Fibroblast of lung (primary cell): ENCODE data around the gene TMEM169. TPM values are rescaled to one million over a fixed set of nuclear protein-coding genes. Genes with fewer than 3 reads are reported as not detected.

Experiments
- DNase-seq, 2 donors: peaks; one replicate each; pipeline versions ENCODE4 v3.0.0 to v3.0.0-alpha.2; 2010; ENCODE audit warnings: low read depth in 2 of 2
- H2AFZ ChIP-seq: 2 replicates; pipeline ENCODE4 v1.5.1; 2012; ENCODE audit warnings: low read length, control low read depth, inconsistent platforms
- H3K27ac ChIP-seq: 2 replicates; pipeline ENCODE4 v1.5.1; 2011; ENCODE audit warnings: low read length, control low read depth; ENCODE audit not compliant: insufficient read depth
- H3K27me3 ChIP-seq: 2 replicates; pipeline ENCODE4 v1.5.1; 2011; ENCODE audit warnings: mild to moderate bottlenecking, low read length; ENCODE audit not compliant: control insufficient read depth, insufficient read depth
- H3K36me3 ChIP-seq: 2 replicates; pipeline ENCODE4 v1.5.1; 2011; ENCODE audit warnings: low read length; ENCODE audit not compliant: control insufficient read depth, insufficient read depth
- H3K4me1 ChIP-seq: 2 replicates; pipeline ENCODE4 v1.5.1; 2011; ENCODE audit warnings: low read length; ENCODE audit not compliant: control insufficient read depth, insufficient read depth; ENCODE audit errors: extremely low read depth
- H3K4me2 ChIP-seq: 2 replicates; pipeline ENCODE4 v1.5.1; 2011; ENCODE audit warnings: low read length, control low read depth; ENCODE audit not compliant: insufficient read depth; ENCODE audit errors: extremely low read depth
- H3K4me3 ChIP-seq, 4 experiments: fragments of 200-600 bp in 1 of 4; sonication (generic) in 1 of 4; replicated peaks in 1 of 4; 2 replicates each; pipeline ENCODE4 v1.5.1; 2011 to 2016; ENCODE audit warnings: low read length in 4 of 4, low read depth in 3 of 4, mild to moderate bottlenecking in 3 of 4, control low read depth in 2 of 4, inconsistent platforms in 1 of 4, mixed read lengths in 1 of 4; ENCODE audit not compliant: insufficient read depth in 1 of 4; ENCODE audit errors: control extremely low read depth in 1 of 4
- H3K79me2 ChIP-seq: 2 replicates; pipeline ENCODE4 v1.5.1; 2012; ENCODE audit warnings: mild to moderate bottlenecking, low read length, inconsistent platforms; ENCODE audit not compliant: control insufficient read depth, insufficient read depth
- H3K9ac ChIP-seq: 2 replicates; pipeline ENCODE4 v1.5.1; 2011; ENCODE audit warnings: mild to moderate bottlenecking, low read length, control low read depth; ENCODE audit not compliant: insufficient read depth
- H3K9me3 ChIP-seq: 2 replicates; pipeline ENCODE4 v1.5.1; 2012; ENCODE audit warnings: low read depth, low read length; ENCODE audit not compliant: control insufficient read depth, insufficient read depth
- H4K20me1 ChIP-seq: 2 replicates; pipeline ENCODE4 v1.5.1; 2011; ENCODE audit warnings: low read length; ENCODE audit not compliant: control insufficient read depth, insufficient read depth; ENCODE audit errors: extremely low read depth
- EZH2 ChIP-seq: IDR thresholded peaks from 2 replicates; pipeline ENCODE4 v1.5.1; 2012; ENCODE audit warnings: low read length, control low read depth, mild to moderate bottlenecking; ENCODE audit errors: missing control alignments
- polyA plus RNA-seq, 2 donors: library from polyadenylated mRNA; depleted of rRNA in 1 of 2; stranded (reverse) in 1 of 2; unstranded in 1 of 2; fragments of >200 nt; gene quantifications; 2 replicates each; pipeline ENCODE4 v1.2.1, GENCODE V29; 2011 to 2012; ENCODE audit warnings: missing spikeins in 1 of 2
- total RNA-seq: library from RNA; depleted of rRNA; stranded (reverse); fragments of >200 nt; gene quantifications from 2 replicates; pipeline ENCODE4 v1.2.1, GENCODE V29; 2014
- TF ChIP-seq, protein P1 (sequence below), 2 donors: IDR thresholded peaks in 1 of 2; conservative IDR thresholded peaks in 1 of 2; 1 replicate in 1 of 2; 2 replicates in 1 of 2; pipeline ENCODE4 v1.5.1; 2011 to 2012; ENCODE audit warnings: low read length in 2 of 2, control low read depth in 1 of 2, inconsistent platforms in 1 of 2, low read depth in 1 of 2, mild to moderate bottlenecking in 1 of 2

The TMEM169 gene
- total and polyA plus RNA-seq, 2 donors (not counting 1 experiment from before 2014, with no cell fraction given): 0.10 to 0.50 TPM

DNA sequence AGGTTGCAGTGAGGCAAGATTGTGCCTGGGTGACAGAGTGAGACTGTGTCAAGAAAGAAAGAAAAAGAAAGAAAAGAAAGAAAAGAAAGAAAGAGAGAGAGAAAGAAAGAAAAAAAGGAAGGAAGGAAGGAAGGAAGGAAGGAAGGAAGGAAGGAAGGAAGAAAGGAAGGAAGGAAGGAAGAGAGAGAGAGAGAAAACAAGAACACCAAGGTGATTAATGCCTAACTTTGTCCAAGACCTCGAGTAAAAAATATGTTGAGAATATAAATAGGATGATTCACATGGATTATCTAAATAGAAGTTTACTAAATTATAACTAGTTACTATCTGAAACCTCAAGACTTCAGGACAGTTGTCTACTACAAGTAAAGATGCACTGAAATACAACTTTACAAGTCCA, 7.3 kb upstream of the TMEM169 start:
- Histone ChIP-seq H3K4me3 (no peak overlapping the region), H3K36me3 (no peaks in the 10 kb centered on the region), H2AFZ (no peak overlapping the region), H3K4me1 (no peaks in the 10 kb centered on the region), H3K9me3 (no peaks in the 10 kb centered on the region), H3K4me2 (no peak overlapping the region), H3K27ac (no peak overlapping the region), H3K79me2 (no peaks in the 10 kb centered on the region), H3K27me3 (no peaks in the 10 kb centered on the region), H4K20me1 (no peaks in the 10 kb centered on the region), H3K9ac (no peak overlapping the region)
- TF ChIP-seq, protein P1, sequence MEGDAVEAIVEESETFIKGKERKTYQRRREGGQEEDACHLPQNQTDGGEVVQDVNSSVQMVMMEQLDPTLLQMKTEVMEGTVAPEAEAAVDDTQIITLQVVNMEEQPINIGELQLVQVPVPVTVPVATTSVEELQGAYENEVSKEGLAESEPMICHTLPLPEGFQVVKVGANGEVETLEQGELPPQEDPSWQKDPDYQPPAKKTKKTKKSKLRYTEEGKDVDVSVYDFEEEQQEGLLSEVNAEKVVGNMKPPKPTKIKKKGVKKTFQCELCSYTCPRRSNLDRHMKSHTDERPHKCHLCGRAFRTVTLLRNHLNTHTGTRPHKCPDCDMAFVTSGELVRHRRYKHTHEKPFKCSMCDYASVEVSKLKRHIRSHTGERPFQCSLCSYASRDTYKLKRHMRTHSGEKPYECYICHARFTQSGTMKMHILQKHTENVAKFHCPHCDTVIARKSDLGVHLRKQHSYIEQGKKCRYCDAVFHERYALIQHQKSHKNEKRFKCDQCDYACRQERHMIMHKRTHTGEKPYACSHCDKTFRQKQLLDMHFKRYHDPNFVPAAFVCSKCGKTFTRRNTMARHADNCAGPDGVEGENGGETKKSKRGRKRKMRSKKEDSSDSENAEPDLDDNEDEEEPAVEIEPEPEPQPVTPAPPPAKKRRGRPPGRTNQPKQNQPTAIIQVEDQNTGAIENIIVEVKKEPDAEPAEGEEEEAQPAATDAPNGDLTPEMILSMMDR (conservative IDR thresholded peaks at IDR 0.05 in 1 of 2, IDR thresholded peaks at IDR 0.05 in 1 of 2; ENCODE audit: low read depth in 1 of 2, low read length in 2 of 2): no peak
- no peak for TF ChIP-seq EZH2
- DNase-seq: no peak

- H3K36me3 ChIP-seq: no peaks in the 10 kb centered on the region
- H3K4me3 ChIP-seq: no peak overlapping the region
- no peaks in the 10 kb centered on the region for H3K9me3 ChIP-seq
- no peaks in the 10 kb centered on the region for H4K20me1 ChIP-seq
- no peak for TF ChIP-seq EZH2
- TF ChIP-seq, protein P1 (conservative IDR thresholded peaks at IDR 0.05 in 1 of 2, IDR thresholded peaks at IDR 0.05 in 1 of 2; ENCODE audit: low read depth in 1 of 2, low read length in 2 of 2): no peak
- H3K27me3 ChIP-seq: no peaks in the 10 kb centered on the region
- no peak overlapping the region for H2AFZ ChIP-seq
- no peaks in the 10 kb centered on the region for H3K79me2 ChIP-seq
- no peak overlapping the region for H3K27ac ChIP-seq
- H3K9ac ChIP-seq: no peak overlapping the region
- no peak overlapping the region for H3K4me2 ChIP-seq
- DNase-seq: no peak
- H3K4me1 ChIP-seq: no peaks in the 10 kb centered on the region
Observed at GRCh38 chr2:216074794-216075193, 6.9 kb upstream of the TMEM169 start.

- no peak for TF ChIP-seq EZH2
- TF ChIP-seq, protein P1 (conservative IDR thresholded peaks at IDR 0.05 in 1 of 2, IDR thresholded peaks at IDR 0.05 in 1 of 2; ENCODE audit: low read depth in 1 of 2, low read length in 2 of 2): no peak
- Histone ChIP-seq H3K27ac (no peak overlapping the region), H3K9me3 (no peaks in the 10 kb centered on the region), H2AFZ (no peak overlapping the region), H4K20me1 (no peaks in the 10 kb centered on the region), H3K36me3 (no peaks in the 10 kb centered on the region), H3K27me3 (no peaks in the 10 kb centered on the region), H3K4me2 (no peak overlapping the region), H3K9ac (no peak overlapping the region), H3K79me2 (no peaks in the 10 kb centered on the region), H3K4me3 (no peak overlapping the region), H3K4me1 (no peaks in the 10 kb centered on the region)
- DNase-seq: no peak
Observed at GRCh38 chr2:216075510-216076485, 5.9 kb upstream of the TMEM169 start.
